ENCODE measurements around the gene ADGRV1.

The ADGRV1 gene

GRCh38 chr5:91133183-91133582 is 574.6 kb downstream of the ADGRV1 start:
- DNase-seq (ENCODE audit: low read depth in 2 of 2) = no peak

GRCh38 chr5:91135475-91136248 is 577.1 kb downstream of the ADGRV1 start:
- DNase-seq (ENCODE audit: low read depth in 2 of 2) = no peak

- DNase-seq (ENCODE audit: low read depth in 2 of 2) = no peak
Observed at GRCh38 chr5:91136271-91136670, 577.7 kb downstream of the ADGRV1 start.

- no peak for DNase-seq (ENCODE audit: low read depth in 2 of 2)
Observed at GRCh38 chr5:91137647-91138046, 579.0 kb downstream of the ADGRV1 start.

- no peak for DNase-seq (ENCODE audit: low read depth in 2 of 2)
Observed at GRCh38 chr5:91139572-91140200, 581.1 kb downstream of the ADGRV1 start.

GRCh38 chr5:91140657-91141056 is 582.1 kb downstream of the ADGRV1 start:
- DNase-seq (ENCODE audit: low read depth in 2 of 2) = no peak

GRCh38 chr5:91141642-91142041 is 583.0 kb downstream of the ADGRV1 start:
- DNase-seq (ENCODE audit: low read depth in 2 of 2) = no peak

- no peak for DNase-seq (ENCODE audit: low read depth in 2 of 2)
Observed at GRCh38 chr5:91142386-91142785, 583.8 kb downstream of the ADGRV1 start.

- DNase-seq (ENCODE audit: low read depth in 2 of 2) = no peak
Observed at GRCh38 chr5:91142819-91143218, 584.2 kb downstream of the ADGRV1 start.

GRCh38 chr5:91143840-91144239 is 585.2 kb downstream of the ADGRV1 start:
- no peak for DNase-seq (ENCODE audit: low read depth in 2 of 2)

- no peak for DNase-seq (ENCODE audit: low read depth in 2 of 2)
Observed at GRCh38 chr5:91144491-91145332, 586.1 kb downstream of the ADGRV1 start.

GRCh38 chr5:91145333-91145620 is 586.7 kb downstream of the ADGRV1 start:
- no peak for DNase-seq (ENCODE audit: low read depth in 2 of 2)

GRCh38 chr5:91146230-91146629 is 587.6 kb downstream of the ADGRV1 start:
- DNase-seq (ENCODE audit: low read depth in 2 of 2) = no peak

GRCh38 chr5:91146905-91147600 is 588.5 kb downstream of the ADGRV1 start:
- DNase-seq (ENCODE audit: low read depth in 2 of 2) = no peak

GRCh38 chr5:91150234-91150633 is 591.6 kb downstream of the ADGRV1 start:
- no peak for DNase-seq (ENCODE audit: low read depth in 2 of 2)

GRCh38 chr5:91150636-91151035 is 592.0 kb downstream of the ADGRV1 start:
- DNase-seq (ENCODE audit: low read depth in 2 of 2) = no peak

GRCh38 chr5:91151947-91152346 is 593.4 kb downstream of the ADGRV1 start:
- no peak for DNase-seq (ENCODE audit: low read depth in 2 of 2)

GRCh38 chr5:91154338-91154737 is 595.7 kb downstream of the ADGRV1 start:
- no peak for DNase-seq (ENCODE audit: low read depth in 2 of 2)

GRCh38 chr5:91155274-91155673 is 596.7 kb downstream of the ADGRV1 start:
- DNase-seq (ENCODE audit: low read depth in 2 of 2) = no peak

GRCh38 chr5:91156242-91156641 is 597.6 kb downstream of the ADGRV1 start:
- no peak for DNase-seq (ENCODE audit: low read depth in 2 of 2)

- no peak for DNase-seq (ENCODE audit: low read depth in 2 of 2)
Observed at GRCh38 chr5:91158011-91158410, 599.4 kb downstream of the ADGRV1 start.

- DNase-seq (ENCODE audit: low read depth in 2 of 2) = no peak
Observed at GRCh38 chr5:91159647-91160046, 601.0 kb downstream of the ADGRV1 start.
